PFSK-1 (cell line): ENCODE results near the gene LRRC28.

Source experiments
- FOXP2 ChIP-seq: optimal IDR thresholded peaks from 2 replicates; pipeline ENCODE3; 2011; ENCODE audit warnings: borderline replicate concordance, control low read depth, inconsistent platforms; ENCODE audit not compliant: insufficient read depth; ENCODE audit errors: extremely low read length, extremely low read depth
- POLR2AphosphoS5 ChIP-seq: IDR thresholded peaks from 2 replicates; pipeline ENCODE4 v1.6.1; 2012; ENCODE audit warnings: low read depth, mild to moderate bottlenecking, control low read depth, low read length, moderate library complexity
- SIN3A ChIP-seq: IDR thresholded peaks from 2 replicates; pipeline ENCODE4 v1.6.1; 2012; ENCODE audit warnings: mild to moderate bottlenecking, low read length, moderate library complexity, borderline replicate concordance; ENCODE audit not compliant: insufficient read depth
- TAF1 ChIP-seq: IDR thresholded peaks from 2 replicates; pipeline ENCODE4 v1.6.1; 2012; ENCODE audit warnings: low read length, control low read depth, borderline replicate concordance; ENCODE audit not compliant: insufficient read depth
- TF ChIP-seq, protein P1 (sequence below), 2 experiments: IDR thresholded peaks; 2 replicates each; pipeline versions ENCODE4 v1.6.1 to v1.8.0; 2011 to 2012; ENCODE audit warnings: low read depth in 2 of 2, low read length in 2 of 2, control low read depth in 1 of 2, inconsistent platforms in 1 of 2, mild to moderate bottlenecking in 1 of 2, moderate library complexity in 1 of 2; ENCODE audit not compliant: insufficient read depth in 1 of 2

Gene LRRC28

DNA sequence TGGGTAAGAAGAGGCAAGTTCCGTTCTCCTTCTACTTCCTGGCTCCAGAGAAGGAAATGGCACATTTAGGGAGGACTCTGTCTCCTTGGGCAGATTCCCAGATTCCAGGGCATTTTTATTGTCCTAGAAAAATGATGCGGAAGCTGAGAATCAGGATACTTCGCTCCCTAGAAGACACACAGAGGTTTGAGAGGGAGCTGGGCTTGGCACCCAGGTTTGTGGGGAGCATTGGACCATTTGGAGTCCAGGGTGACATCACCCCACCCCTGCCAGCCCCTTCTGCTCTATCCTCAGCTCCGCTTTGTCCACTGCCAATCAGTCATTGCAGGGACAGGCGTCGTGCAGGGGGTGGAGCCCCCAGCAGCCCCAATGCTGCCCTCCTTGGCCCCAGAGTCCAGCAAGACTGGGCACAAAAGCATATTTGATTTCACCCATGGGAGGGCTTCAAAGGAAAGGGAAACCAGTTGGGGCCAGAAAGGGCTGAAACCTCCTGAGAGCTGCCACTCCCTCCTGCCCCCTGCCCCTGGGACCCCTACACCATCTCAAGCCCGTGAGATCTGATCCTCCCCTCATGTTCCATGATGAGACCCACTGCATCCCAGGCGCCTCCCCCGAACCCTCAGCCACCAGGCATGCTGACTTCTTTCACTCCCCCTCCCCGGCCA is 184.7 kb downstream of the LRRC28 start:
- TF ChIP-seq SIN3A (no peak), POLR2AphosphoS5 (no peak), TAF1 (no peak), FOXP2 (no peak)
- TF ChIP-seq, protein P1, sequence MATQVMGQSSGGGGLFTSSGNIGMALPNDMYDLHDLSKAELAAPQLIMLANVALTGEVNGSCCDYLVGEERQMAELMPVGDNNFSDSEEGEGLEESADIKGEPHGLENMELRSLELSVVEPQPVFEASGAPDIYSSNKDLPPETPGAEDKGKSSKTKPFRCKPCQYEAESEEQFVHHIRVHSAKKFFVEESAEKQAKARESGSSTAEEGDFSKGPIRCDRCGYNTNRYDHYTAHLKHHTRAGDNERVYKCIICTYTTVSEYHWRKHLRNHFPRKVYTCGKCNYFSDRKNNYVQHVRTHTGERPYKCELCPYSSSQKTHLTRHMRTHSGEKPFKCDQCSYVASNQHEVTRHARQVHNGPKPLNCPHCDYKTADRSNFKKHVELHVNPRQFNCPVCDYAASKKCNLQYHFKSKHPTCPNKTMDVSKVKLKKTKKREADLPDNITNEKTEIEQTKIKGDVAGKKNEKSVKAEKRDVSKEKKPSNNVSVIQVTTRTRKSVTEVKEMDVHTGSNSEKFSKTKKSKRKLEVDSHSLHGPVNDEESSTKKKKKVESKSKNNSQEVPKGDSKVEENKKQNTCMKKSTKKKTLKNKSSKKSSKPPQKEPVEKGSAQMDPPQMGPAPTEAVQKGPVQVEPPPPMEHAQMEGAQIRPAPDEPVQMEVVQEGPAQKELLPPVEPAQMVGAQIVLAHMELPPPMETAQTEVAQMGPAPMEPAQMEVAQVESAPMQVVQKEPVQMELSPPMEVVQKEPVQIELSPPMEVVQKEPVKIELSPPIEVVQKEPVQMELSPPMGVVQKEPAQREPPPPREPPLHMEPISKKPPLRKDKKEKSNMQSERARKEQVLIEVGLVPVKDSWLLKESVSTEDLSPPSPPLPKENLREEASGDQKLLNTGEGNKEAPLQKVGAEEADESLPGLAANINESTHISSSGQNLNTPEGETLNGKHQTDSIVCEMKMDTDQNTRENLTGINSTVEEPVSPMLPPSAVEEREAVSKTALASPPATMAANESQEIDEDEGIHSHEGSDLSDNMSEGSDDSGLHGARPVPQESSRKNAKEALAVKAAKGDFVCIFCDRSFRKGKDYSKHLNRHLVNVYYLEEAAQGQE (IDR thresholded peaks at IDR 0.05; ENCODE audit: insufficient read depth in 1 of 2, low read depth in 2 of 2, low read length in 2 of 2): no peak

DNA sequence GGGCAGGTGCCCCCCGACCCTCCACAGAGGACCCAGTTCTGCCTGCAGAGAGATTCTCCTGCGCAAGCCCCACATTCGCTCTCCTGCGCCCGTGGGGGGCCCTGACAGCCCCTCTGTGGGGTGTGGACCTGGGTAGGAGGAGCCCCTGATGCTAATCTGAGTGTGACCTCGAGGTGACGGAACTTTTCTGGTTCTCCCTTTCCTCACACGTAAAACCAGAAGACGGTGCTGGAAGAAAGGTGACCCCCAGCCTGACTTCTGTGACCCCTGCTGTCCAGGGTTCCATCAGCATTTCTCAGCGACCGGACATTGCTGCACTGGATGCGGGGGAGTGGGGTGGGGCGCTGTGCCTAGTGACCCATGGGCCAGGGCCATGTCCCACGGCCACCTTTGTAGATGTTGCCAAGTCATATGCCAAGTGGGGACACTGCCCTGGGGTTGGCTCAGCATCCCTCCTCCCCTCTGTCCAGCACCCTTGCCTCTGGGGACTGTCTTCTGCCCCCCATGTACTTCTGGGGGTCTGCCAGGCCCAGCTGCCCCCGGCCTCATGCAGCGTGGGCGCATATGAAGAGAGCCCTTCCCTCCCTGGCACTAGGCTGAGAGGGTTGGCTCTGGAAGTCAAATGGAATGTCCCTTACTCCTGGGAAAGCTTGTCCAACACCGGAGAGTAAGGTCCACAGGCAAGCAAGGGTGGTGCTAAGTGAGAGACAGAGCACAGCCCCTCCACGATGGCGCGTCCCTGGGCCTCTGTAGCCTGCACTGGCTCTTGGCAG is 185.4 kb downstream of the LRRC28 start:
- TF ChIP-seq, protein P1 (IDR thresholded peaks at IDR 0.05; ENCODE audit: insufficient read depth in 1 of 2, low read depth in 2 of 2, low read length in 2 of 2): no peak
- TF ChIP-seq FOXP2: no peak

DNA sequence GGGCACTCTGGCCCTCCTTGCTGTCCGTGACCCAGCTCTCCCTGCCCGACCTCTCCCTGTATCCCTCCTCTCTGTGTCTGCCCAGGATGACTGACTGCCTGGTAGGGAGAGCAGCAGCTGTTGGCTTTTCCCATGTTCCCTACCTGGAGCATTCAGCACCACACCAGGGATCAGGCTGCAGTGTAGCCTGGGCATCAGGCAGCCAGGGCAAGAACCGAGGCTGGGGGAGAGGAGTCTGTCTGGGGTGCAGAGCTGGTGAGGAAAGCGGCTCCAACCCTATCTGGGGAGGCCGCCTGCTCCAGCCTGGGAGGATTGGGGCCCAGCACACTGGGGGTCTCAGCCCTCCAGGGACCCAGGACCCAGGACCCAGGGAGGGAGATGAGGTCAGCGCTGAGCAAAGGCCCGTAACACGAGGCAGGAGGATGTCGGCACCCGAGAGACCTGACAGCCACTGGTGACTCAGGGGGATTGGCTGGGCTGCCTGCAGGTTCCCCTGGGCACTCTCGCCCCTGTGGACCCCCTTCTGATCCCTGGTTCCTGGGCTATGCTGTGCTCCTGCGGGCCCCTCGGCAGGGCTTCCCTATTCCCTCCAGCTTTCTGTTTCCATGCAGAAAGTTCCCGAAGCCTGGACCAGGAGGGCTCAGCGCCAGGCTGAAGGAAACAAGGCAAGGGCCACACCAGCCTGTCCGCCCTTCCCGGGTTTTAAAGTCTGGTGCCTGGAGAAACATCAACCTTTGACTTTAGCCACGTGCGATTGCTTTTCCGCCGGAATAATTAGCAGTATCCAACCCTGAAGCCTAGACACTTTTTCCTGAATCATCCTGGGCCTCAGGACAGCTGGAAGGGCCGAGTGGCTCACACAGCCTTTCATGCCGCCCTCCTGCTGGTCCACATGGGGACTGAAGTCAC is 186.3 kb downstream of the LRRC28 start:
- no peak for TF ChIP-seq TAF1
- no peak for TF ChIP-seq FOXP2
- TF ChIP-seq SIN3A: no peak
- TF ChIP-seq, protein P1 (IDR thresholded peaks at IDR 0.05; ENCODE audit: insufficient read depth in 1 of 2, low read depth in 2 of 2, low read length in 2 of 2): no peak
- no peak for TF ChIP-seq POLR2AphosphoS5

DNA sequence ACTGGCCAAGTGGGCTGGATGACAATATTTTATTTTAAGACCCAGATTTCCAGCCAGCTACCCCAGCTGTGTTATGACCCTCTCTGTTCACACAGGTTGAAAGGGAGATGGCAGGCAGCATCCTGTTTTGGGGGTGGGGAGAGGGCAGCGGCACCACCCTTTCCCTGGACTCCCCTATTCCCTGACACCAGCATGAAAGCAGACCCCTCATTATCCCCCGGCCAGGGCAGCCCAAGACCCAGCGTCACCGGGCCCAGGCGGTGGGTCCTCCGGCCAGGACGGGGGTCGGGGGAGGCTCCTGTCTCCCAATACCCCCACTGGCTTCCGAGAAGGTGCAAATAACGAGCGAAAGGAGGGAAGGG is 186.9 kb downstream of the LRRC28 start:
- TF ChIP-seq SIN3A (no peak), TAF1 (no peak), POLR2AphosphoS5 (no peak), FOXP2 (no peak)
- TF ChIP-seq, protein P1 (IDR thresholded peaks at IDR 0.05; ENCODE audit: insufficient read depth in 1 of 2, low read depth in 2 of 2, low read length in 2 of 2): no peak
